Activated T-cell treated with anti-CD3 and anti-CD28 coated beads, Interleukin-2, amount 50 U/mL, for 24 hours (primary cell): ENCODE results near the gene CDYL.

Experiments
- DNase-seq: peaks from one replicate; pipeline ENCODE4 v3.0.0-alpha.2; 2020
- H3K27ac Mint-ChIP-seq: 2 replicates; pipeline ENCODE4 v1.8.0; 2020; ENCODE audit warnings: mild to moderate bottlenecking, mixed read lengths
- H3K27me3 Mint-ChIP-seq: 2 replicates; pipeline ENCODE4 v1.8.0; 2020; ENCODE audit warnings: mixed read lengths
- H3K36me3 Mint-ChIP-seq: 2 replicates; pipeline ENCODE4 v1.8.0; 2020; ENCODE audit warnings: low read depth, mixed read lengths
- H3K4me1 Mint-ChIP-seq: 2 replicates; pipeline ENCODE4 v1.8.0; 2020; ENCODE audit warnings: low read depth, mixed read lengths
- H3K4me3 Mint-ChIP-seq: 2 replicates; pipeline ENCODE4 v1.8.0; 2020; ENCODE audit warnings: mild to moderate bottlenecking, moderate library complexity, mixed read lengths
- H3K9me3 Mint-ChIP-seq: 2 replicates; pipeline ENCODE4 v1.8.0; 2020; ENCODE audit warnings: mixed read lengths

Gene CDYL

DNA sequence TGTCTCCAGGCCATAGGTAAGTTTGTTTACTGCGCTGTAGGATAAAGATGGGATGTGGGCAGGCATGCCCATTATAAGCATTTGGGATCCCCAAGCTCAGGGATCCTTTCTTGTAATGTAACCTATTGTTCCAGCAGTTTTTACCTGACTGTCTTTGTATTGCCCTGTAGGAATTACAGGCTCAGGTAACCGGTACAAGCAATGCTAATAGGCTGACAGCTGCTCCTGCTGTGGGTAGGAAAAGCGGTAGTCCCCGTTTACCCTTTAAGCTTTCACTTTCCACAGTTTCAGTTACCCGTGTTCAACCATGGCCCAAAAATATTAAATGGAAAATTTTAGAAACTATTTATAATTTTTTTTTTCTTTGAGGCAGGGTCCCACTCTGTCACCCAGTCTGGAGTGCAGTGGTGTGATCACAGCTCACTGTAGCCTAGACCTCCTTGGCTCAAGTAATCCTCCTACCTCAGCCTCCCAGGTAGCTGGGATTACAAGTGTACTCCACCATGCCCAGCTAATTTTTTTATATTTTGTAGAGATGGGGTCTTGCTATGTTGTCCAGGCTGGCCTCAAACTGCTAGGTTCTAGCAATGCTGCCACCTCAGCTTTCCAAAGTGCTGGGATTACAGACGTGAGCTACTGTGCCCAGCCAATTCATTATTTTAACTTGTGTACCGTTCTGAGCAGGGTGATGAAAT is 108.6 kb downstream of the CDYL start:
- Mint-ChIP-seq H3K27ac (no peak overlapping the region), H3K9me3 (no peaks in the 10 kb centered on the region), H3K36me3 (peaks cover 3% of the 10 kb centered on the region), H3K27me3 (no peaks in the 10 kb centered on the region), H3K4me1 (peaks cover 75% of the 10 kb centered on the region), H3K4me3 (no peak overlapping the region)
- no peak for DNase-seq

DNA sequence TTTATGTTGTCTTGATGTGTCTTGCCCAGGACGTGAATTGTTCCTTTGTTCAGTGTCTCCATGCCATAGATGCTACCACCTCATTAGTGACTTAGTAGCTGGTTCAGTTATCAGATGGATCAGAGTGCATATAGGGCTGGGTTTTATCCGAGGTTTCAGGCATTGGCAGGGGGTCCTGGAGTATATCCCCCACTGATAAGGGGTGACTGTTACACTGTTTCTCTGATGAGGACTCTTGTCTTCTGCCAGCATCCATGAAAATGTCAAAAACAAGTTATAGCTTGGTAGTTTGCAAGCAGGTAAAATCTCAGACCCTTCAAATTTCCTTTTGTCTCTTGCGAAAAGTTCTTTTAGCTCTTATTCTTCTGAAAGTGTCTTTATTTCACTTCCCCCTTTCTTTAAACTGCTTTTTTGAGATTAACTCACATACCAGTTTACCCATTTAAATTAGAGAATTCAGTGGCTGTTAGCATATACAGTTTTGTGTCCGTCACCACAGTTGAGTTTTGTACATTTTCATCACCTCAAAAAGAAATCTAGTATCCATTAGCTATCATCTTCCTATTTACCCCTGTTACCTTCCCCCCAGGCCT is 109.2 kb downstream of the CDYL start:
- Mint-ChIP-seq H3K36me3 (peaks cover 3% of the 10 kb centered on the region), H3K4me3 (no peak overlapping the region), H3K27ac (no peak overlapping the region), H3K9me3 (no peaks in the 10 kb centered on the region), H3K4me1 (peaks cover 72% of the 10 kb centered on the region), H3K27me3 (no peaks in the 10 kb centered on the region)
- DNase-seq: no peak

DNA sequence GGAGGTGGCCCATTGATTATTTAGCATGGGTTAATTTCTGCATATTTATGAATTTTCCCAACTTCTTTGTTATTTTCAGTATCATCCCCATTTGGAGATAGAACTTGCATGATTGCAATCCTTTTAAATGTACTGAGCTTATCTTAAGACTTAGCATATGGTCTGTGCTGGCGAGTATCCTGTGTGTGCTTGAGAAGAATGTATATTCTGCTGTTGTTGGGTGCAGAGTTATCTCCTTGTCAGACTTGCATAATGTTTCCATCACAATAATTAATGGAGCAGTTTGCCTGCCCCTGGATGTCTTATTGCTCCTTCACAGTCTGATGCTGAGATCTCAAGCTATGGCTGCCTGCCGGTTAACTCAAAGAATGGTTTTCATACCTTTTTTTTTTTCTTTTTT is 112.6 kb downstream of the CDYL start:
- Mint-ChIP-seq H3K9me3 (no peaks in the 10 kb centered on the region), H3K36me3 (peaks cover 34% of the 10 kb centered on the region), H3K4me3 (no peak overlapping the region), H3K4me1 (peaks cover 47% of the 10 kb centered on the region), H3K27ac (no peak overlapping the region), H3K27me3 (no peaks in the 10 kb centered on the region)
- DNase-seq: no peak

DNA sequence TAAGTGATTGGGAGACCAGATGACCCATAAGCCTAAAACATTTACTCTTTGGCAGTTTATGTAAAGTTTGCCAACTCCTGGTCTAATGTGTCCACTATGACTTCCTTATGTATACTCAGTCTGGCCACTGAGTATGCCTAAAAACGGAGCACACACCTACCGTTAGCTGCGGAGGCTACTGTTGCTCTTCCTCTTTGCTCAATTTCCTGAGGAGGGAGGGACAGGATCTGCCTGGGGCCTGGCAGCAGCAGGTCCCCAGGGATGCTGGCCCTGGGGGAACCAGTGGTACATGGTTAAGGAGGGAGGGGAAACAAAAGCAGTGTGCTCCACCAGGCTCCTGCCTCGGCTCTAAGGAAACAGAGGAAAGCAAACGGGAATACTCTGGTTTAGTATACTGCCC is 113.5 kb downstream of the CDYL start:
- Mint-ChIP-seq H3K36me3 (peaks cover 42% of the 10 kb centered on the region), H3K4me1 (peaks cover 39% of the 10 kb centered on the region), H3K27me3 (no peaks in the 10 kb centered on the region), H3K9me3 (no peaks in the 10 kb centered on the region), H3K27ac (peak overlapping the region; percentile 67), H3K4me3 (no peak overlapping the region)
- DNase-seq: no peak

DNA sequence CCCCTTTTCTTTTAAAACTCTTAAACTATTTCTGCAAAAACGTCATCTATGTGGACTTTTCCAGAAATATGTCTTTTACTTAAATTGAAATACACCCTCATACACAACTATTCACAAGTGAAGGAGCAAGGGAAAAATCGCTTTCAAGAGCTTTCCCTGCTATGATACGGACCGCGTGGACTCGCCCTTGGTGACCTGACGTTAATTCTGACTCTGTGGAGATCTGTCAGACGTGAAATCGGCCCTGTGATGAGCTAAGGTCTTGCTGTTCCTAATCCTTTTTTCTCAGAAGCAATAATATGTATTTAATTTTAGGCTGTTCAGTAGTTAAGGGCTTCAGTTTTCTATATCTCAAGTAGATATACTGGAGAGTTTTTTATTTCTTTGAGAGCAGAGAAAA is 114.0 kb downstream of the CDYL start:
- Mint-ChIP-seq H3K4me3 (no peak overlapping the region), H3K4me1 (peaks cover 38% of the 10 kb centered on the region), H3K9me3 (no peaks in the 10 kb centered on the region), H3K27me3 (no peaks in the 10 kb centered on the region), H3K27ac (no peak overlapping the region), H3K36me3 (peaks cover 43% of the 10 kb centered on the region)
- no peak for DNase-seq

DNA sequence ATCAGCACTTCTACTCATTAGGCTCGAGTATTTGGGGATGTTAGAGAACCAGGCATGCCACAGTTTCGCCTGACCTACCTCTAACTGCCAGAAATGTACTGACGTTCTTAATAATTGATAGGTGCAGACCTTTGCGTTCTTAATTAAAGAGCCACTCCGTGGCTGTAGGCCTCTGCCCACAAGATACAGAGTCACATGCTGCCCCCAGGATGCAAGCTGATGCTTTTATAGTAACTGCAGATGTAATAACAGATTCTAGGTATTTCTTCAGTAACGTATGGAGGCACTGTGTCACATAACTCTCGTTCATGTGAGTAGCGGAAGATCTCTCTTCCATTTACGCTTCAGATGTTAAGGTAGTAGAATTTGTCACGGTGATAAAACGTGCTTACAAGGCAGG is 114.4 kb downstream of the CDYL start:
- Mint-ChIP-seq H3K36me3 (peaks cover 44% of the 10 kb centered on the region), H3K4me1 (peaks cover 33% of the 10 kb centered on the region), H3K9me3 (no peaks in the 10 kb centered on the region), H3K4me3 (no peak overlapping the region), H3K27me3 (no peaks in the 10 kb centered on the region), H3K27ac (no peak overlapping the region)
- DNase-seq: no peak

DNA sequence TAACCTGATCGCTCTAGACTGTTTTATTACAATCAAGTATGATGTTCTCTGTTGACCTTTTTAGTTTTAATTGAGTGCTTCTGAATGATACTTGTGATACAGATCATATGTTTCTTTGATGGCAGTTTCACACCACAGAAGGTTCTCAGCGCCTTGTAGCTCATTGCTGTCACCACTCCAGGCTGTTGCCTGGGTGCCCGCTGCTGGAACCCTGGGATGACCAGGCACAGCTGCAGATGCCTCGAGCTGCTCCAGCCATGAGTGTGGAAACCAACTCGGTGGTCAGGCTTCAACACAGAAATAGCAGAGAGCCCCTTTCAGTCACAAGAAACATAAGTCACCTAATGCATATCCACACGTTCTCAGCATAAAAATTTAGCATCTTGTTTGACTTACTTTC is 114.9 kb downstream of the CDYL start:
- Mint-ChIP-seq H3K36me3 (peaks cover 49% of the 10 kb centered on the region), H3K4me1 (peaks cover 30% of the 10 kb centered on the region), H3K4me3 (no peak overlapping the region), H3K27ac (no peak overlapping the region), H3K9me3 (no peaks in the 10 kb centered on the region), H3K27me3 (no peaks in the 10 kb centered on the region)
- DNase-seq: no peak

DNA sequence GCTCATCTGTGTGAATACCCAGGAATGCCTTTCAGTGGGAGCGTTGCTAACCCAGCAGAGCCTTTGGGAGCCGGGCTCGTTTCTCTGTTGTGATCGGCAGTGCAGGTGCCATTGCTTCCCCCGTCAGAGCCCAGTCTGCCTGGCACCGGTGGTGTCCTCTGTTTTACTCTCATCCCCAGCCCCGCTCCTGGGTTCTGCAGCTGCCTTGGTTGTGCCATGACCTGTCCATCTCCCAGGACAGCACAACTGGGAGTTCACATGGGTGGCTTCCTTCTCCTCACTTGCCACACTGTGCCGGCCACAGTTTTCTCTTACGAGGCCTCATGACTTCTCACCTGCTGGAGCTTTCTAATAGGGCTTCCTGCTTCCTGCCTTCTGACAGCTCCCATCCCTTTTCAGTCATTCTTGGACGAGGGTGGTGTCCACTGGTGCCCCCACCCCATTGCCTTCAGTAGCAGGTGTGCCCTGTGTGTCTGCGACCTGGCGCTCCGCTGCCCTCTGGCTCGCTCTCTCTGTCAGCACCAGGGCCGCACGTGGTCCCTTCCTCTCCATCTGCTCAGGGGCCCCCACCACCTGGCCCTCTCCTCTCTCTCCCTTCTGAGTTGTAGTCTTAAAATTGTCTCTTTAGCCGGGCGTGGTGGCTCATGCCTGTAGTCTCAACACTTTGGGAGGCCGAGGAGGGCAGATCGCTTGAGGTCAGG is 116.7 kb downstream of the CDYL start:
- H3K9me3 Mint-ChIP-seq: peaks cover 2% of the 10 kb centered on the region
- H3K27me3 Mint-ChIP-seq: no peaks in the 10 kb centered on the region
- no peak overlapping the region for H3K4me3 Mint-ChIP-seq
- no peak for DNase-seq
- peaks cover 14% of the 10 kb centered on the region for H3K4me1 Mint-ChIP-seq
- H3K36me3 Mint-ChIP-seq: peaks cover 65% of the 10 kb centered on the region
- no peak overlapping the region for H3K27ac Mint-ChIP-seq

DNA sequence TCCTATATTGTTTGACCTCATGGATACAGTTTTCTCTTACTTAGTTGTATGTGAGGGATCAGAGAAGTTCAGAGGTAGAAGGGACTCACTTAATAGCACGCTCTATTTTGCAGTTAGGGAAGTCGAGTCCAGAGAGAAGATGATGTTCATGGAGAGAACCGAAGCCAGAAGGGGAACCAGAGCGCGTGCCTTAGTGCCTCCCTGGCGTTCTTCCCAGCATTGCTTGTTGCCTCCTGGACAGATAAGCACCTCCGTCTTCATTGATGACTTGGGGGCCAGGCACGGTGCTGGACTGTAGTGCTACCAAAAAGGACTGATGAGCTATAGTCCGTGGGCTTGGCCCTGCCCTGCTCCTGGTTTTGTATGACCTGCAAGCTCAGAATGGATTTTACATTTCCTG is 117.8 kb downstream of the CDYL start:
- H3K36me3 Mint-ChIP-seq: peaks cover 76% of the 10 kb centered on the region
- H3K27me3 Mint-ChIP-seq: no peaks in the 10 kb centered on the region
- H3K27ac Mint-ChIP-seq: no peak overlapping the region
- H3K4me1 Mint-ChIP-seq: peaks cover 7% of the 10 kb centered on the region
- no peak overlapping the region for H3K4me3 Mint-ChIP-seq
- peaks cover 8% of the 10 kb centered on the region for H3K9me3 Mint-ChIP-seq
- DNase-seq: no peak

DNA sequence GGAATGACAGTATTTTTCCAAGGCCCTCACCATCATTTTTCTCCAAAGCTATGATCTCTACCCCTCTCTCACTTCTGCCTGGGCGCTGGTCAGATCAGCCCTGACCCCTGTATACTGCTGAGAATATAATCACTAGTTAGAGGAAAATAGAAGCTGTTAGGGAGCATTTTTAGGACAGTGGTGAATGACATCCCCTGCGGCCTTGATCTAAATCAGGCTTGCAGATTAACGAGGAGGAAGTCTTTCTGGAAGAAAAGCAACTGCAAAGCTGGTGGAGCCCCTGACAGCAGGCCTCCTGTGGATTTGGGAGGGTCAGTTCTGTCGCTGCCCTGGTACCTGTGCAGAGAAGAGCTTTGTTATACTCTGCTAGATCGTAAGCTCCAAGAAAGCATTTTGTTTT is 119.8 kb downstream of the CDYL start:
- Mint-ChIP-seq H3K27ac (peak overlapping the region; percentile 49), H3K36me3 (peaks cover 84% of the 10 kb centered on the region), H3K27me3 (no peaks in the 10 kb centered on the region), H3K4me1 (peaks cover 1% of the 10 kb centered on the region), H3K9me3 (peaks cover 8% of the 10 kb centered on the region), H3K4me3 (no peak overlapping the region)
- no peak for DNase-seq

DNA sequence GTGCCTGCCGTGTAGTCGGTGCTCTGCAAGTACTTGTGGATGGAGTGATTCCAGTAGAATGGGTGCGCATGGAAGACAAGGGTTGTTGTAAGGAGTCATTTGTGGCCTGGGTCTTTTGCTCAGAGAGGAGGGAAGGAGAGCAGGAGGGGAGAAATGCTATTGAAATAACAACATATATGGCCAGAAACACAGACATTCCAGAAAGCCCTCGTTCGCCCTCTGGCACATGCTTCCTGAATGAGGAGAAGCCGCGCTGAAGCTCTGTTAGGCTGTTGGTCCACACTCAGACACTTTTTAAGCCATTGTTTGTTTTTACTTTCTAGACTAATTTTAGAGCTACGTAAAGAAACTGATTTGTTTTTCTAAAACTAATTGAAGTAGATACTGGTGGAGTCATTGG is 120.2 kb downstream of the CDYL start:
- H3K9me3 Mint-ChIP-seq: peaks cover 8% of the 10 kb centered on the region
- H3K4me3 Mint-ChIP-seq: no peak overlapping the region
- H3K4me1 Mint-ChIP-seq: peaks cover 4% of the 10 kb centered on the region
- H3K27me3 Mint-ChIP-seq: no peaks in the 10 kb centered on the region
- peaks cover 83% of the 10 kb centered on the region for H3K36me3 Mint-ChIP-seq
- peak overlapping the region; percentile 49 for H3K27ac Mint-ChIP-seq
- no peak for DNase-seq

DNA sequence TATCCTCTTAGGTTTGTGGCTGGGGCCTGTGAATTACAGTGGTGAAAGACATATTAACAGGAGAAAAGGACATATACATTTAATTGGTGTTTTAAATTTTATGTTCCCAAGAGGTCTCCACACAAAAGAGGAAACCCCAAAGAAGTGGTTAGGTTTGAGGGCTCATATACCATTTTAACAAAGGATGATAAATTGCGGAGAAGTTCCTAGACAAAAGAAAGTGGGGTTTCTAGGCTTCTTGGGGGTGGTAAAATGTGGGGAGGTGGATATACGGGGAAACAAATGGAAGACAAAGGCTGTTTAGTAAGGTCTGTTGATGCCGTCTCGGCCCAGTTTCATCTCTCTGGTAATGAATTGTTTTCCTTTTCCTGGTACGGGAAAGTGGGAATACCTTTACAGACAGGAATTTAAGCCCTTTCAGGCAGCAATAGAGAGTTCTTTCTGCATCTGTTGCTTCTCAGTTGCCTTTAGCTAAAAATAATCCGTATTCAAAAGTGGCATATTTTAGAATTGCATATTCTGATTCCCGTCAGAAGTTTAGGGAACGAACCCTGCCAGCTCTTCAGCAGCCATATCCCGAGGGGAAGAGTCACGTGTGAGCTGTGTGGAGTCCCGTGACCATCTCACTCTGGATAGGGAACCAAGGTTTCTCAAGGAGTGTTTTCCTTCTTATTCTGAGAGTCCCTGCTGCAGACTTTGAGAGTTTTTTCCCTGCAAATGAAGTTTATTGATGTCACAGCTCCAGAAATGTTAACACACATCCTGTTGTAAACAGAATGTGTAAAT is 123.2 kb downstream of the CDYL start:
- Mint-ChIP-seq H3K9me3 (peaks cover 8% of the 10 kb centered on the region), H3K27ac (no peak overlapping the region), H3K36me3 (peaks cover 76% of the 10 kb centered on the region), H3K4me3 (no peak overlapping the region), H3K4me1 (peaks cover 13% of the 10 kb centered on the region), H3K27me3 (no peaks in the 10 kb centered on the region)
- DNase-seq: no peak

DNA sequence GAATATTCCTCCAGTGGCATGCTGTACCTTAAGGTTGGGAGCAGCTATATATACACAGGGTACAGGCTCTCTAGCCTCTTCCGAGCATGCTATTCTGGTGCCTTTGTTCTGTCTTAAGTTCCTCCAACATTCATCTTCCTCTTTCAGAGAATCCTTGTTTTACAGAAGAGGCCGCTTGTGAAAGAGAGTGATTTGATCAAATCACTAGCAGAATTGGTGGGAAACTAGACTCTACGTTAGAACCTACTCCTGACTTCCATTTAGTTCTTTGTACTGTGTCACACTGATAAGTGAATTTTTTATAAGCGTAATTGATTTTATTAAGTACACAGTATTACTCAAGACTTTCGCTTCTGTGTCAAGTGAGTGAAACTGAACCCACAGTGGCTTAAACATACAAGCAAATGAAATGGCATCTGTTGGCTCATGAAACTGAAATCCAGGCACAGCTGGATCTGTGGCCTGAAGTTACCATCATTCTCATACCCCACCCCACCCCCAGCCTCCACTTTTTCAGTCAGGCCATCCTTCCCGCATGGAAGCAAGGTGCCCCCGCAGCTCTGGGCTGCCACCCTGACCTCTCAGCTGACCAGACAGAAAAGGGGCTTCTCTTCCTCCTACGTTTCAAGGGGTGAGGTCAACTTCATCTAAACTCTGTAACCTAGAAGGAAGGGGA is 125.3 kb downstream of the CDYL start:
- no peak for DNase-seq
- Mint-ChIP-seq H3K36me3 (peaks cover 69% of the 10 kb centered on the region), H3K27me3 (no peaks in the 10 kb centered on the region), H3K9me3 (peaks cover 8% of the 10 kb centered on the region), H3K4me1 (peaks cover 33% of the 10 kb centered on the region), H3K4me3 (no peak overlapping the region), H3K27ac (no peak overlapping the region)

DNA sequence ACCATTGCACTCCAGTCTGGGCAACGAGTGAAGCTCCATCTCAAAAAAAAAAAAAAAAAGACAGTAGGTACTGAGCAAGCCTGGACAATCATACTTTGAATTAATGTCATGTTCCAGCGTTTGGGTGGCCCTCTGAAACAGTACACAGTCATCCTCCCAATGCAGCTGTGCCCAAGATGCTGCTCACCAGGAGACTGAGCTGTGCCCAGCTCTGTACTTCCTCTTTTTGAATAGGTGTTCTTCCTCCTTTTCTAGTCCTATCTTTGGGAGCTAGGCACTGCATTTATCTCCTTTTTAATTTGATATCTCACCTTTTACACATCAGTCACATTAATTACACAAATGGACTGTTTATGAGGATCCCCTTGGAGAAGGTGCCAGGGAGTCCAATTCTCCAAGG is 126.2 kb downstream of the CDYL start:
- no peak overlapping the region for H3K27ac Mint-ChIP-seq
- peaks cover 7% of the 10 kb centered on the region for H3K9me3 Mint-ChIP-seq
- H3K36me3 Mint-ChIP-seq: peaks cover 61% of the 10 kb centered on the region
- no peaks in the 10 kb centered on the region for H3K27me3 Mint-ChIP-seq
- H3K4me1 Mint-ChIP-seq: peaks cover 41% of the 10 kb centered on the region
- H3K4me3 Mint-ChIP-seq: no peak overlapping the region
- DNase-seq: no peak
